HG02642 (cell line): Measurements from ENCODE around the gene KIAA0319L.
"Not testable (repeated sequence)": the region's sequence is repeated elsewhere in the genome, so short reads cannot be mapped to it uniquely, and the experiment has no call there.

ENCODE experiments used
- ATAC-seq: cut with Tn5 transposase; IDR thresholded peaks from one replicate; pipeline ENCODE4 v1.9.1; 2021; ENCODE audit warnings: mild to moderate bottlenecking; ENCODE audit not compliant: unreplicated experiment, poor library complexity

Gene KIAA0319L

GRCh38 chr1:35500439-35500838 is 56.8 kb downstream of the KIAA0319L start:
- ATAC-seq = no peak

DNA sequence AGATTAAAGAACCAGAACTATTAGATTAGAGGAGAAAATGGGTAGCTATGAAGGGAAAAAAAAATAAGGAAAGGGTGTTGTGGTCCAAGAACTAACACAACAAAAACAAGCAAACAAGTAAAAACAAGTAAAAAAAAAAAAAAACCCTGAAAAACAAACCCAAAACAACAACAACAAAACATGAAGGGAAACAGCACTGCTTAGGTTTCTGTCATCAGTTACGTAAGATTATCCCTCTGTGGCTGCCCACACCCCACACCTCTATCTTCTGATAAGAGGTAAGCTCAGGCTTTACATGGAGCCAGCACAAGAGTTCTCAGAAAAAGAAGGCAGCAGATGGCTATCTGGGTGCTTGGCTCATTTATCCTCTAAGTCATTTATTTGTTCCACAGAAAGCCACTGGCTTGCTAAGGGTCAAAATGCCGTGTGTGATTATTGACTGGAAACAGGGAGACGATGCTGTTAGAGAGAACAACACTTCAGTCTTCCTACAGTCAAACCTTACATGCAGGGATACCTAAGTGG is 57.5 kb downstream of the KIAA0319L start:
- ATAC-seq = no peak

GRCh38 chr1:35499231-35499630 is 58.0 kb downstream of the KIAA0319L start:
- no peak for ATAC-seq

DNA sequence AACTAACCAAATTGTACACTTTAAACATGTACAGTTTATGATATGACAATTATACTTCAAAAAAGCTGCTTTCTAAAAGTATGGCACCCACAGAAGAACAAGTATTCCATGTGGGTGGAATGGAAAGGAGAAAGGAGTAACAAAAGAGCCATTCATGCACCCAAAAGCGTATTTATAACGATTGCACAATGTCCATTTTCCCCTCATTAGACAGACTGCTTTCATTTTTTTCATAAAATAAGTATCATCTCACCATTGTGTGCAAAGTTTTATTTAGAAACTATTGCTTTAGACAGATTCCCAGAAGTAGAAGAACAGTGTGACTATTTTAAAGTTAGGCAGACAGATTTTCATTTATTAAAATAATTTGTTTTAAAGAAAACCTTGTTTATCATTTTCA is 59.6 kb downstream of the KIAA0319L start:
- ATAC-seq = no peak

DNA sequence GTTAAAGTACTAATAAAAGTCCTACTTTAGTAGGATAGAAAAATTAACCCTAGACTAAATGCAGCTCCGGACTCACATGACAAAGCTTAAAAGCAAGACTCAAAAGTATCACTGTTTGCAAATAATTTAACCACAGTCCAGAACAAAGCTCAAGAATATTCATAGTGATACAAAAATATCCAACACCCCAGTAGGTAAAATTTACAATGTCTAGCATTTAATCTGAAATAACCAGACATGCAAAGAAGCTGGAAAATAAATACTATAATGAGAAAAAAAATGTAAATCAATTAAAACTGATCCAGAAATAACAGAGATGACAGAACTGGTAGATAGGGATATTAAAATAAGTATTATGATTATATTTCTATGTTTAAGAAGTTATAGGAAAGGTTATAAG is 67.0 kb downstream of the KIAA0319L start:
- ATAC-seq = no peak

- ATAC-seq = no peak
Measured at GRCh38 chr1:35488336-35488735, 68.9 kb downstream of the KIAA0319L start.

DNA sequence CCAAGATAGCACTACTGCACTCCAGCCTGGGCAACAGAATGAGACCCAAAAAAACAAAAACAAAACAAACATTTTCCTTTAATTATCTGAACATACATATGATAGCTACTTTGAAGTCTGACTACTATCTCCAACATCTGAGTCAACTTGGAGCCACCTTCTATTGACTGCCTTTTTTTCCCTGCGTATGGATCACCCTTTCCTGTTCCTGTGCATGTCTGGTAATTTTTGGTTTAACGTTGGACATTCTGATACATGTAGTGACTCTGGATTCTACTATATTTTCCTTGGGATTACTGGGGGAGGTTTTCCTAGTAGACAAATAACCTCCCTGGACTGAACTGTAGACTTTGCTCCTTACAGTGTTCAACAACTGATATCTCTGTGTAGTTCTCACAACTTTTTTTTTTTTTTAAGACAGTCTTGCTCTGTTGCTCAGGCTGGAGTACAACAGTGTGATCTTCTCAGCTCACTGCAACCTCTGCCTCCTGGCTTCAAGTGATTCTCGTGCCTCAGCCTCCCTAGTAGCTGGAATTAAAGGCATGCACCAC is 70.3 kb downstream of the KIAA0319L start:
- no peak for ATAC-seq

- no peak for ATAC-seq
Measured at GRCh38 chr1:35481229-35481628, 76.0 kb downstream of the KIAA0319L start.

DNA sequence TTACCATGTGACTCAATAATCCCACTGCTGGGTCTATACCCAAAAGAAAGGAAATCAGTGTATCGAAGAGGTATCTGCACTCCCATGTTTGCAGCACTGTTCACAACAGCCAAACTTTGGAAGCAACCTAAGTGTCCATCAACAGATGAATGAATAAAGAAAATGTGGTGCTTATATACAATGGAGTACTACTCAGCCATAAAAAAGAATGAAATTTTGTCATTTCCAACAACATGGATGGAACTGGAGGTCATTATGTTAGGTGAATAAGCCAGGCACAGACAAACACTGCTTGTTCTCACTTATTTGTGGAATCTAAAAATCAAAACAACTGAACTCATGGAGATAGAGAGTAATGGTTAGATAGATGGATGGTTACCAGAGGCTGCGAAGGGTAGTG is 79.3 kb downstream of the KIAA0319L start:
- ATAC-seq = no peak

DNA sequence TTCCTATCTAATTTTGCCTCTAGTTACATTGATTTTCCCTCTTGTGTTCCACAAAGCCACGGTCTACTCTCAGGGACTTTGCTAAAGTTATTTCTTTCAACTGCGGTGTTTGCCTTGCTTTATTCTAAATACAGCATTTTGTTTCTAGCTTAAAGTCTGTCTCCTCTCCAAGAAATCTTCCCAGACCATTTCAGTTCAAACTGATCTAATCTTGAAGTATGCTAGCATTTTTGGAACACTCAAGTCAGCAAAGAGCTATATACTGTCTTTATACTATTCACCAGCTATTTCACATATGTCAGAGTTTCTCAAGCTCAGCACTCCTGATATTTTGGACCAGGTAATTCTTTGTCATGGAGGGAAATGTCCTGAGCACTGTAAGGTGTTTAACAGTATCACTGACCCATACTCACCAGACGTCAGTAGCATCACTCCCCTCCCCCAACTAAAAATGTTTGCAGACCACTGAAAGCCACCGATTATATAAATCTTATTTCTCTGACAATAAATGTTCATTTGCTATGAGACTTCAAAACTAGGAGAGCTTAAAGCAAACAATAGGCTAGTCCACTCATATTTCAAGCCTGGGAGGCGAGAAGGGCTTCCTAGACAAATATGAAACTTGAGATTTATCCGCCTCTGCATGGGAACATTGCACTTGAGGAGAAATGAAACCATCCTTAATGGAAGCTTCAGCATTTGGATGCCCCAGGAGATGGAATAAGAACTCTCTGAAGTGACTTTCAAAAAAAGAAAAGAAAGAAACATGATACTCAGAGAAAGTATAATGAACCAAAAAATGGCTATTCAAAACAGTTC is 81.1 kb downstream of the KIAA0319L start:
- ATAC-seq = no peak

GRCh38 chr1:35475356-35475755 is 81.8 kb downstream of the KIAA0319L start:
- ATAC-seq = no peak

GRCh38 chr1:35473216-35473615 is 84.0 kb downstream of the KIAA0319L start:
- ATAC-seq = not testable (repeated sequence)

GRCh38 chr1:35470977-35471613 is 86.1 kb downstream of the KIAA0319L start:
- no peak for ATAC-seq

DNA sequence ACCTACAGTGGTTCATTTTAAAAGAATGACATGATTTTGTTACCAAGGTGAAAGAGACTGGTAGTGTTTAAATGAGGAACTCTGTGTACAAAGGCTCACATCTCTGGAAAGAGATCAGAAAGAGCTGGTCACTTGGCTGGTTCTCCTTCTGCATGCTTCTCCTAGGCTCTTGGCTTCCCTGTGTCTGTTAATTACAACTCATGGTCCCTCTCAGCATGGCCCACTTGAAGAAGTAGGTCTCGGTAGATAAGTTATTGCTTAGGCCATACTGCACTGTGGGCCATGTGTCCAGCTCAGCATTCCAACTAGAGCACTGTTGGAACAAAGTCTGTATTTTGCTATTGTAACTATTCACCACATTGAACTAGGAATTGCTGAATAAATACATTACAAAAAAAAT is 91.1 kb downstream of the KIAA0319L start:
- no peak for ATAC-seq

GRCh38 chr1:35463749-35464148 is 93.5 kb downstream of the KIAA0319L start:
- not testable (repeated sequence) for ATAC-seq

DNA sequence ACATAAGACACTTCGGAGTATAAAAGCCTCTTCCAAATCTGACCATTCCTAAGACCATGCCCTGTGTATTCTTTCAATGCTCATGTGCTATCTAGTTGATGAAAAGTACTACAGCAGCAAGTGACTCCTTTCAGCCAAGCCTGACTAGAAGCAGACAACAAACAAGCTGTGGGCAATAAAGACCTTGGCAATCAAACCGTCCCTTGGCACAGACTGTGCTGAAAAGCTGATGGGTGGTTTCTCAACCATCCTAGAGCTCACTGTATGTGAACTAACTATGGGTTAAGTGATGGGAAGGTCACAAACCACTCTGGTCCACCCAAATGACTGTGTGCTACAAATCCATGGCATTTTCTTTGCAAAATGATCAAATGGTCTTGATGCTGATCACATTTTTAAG is 94.0 kb downstream of the KIAA0319L start:
- ATAC-seq = no peak

DNA sequence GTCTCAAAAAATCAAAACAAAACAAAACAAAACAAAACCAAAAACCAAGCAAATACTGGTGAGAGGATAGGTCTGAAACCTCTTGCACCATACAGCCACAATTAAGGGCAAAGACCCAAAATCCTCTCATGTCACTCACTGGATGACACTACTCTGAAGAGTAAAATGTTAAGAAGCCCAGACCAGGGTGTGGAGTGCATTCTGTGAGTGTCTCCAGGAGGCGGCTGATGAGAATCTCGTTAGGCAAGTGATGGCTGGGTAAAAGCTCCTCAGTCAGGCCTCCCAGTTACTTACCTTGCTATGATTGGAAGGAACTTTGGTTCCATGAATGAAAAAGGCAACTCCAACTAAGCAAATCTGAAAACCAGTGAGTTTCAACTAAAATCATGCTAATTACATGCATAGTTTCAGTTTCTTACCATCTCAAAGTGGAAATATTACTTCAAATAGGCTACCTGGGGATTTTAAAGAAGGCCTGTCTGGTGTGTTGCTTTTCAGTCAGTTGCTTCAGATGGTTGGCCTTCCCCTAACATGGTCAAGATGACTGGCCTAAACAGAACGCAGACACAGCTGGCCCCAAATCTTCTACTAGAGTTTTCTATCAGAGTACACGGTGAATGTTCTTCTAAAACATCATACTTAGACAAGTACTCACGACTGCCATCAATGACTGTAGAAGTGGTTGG is 95.1 kb downstream of the KIAA0319L start:
- ATAC-seq = no peak

DNA sequence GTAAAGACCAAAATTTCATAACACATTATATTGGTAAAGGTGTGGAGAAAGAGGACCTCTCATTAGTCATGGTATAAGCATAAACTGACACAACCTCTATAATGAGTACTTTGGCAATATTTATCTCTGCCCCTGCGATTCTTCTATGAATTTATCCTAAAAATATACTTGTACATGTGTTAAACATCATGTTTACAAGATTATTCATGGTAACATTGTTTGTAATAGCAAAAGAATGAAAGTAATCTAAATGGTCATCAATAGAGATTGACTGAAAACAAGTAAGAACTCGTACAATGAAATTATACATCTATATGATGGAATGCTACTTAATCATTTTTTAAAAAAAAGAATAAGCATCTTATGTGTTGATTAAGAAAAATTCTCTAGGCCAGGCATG is 96.4 kb downstream of the KIAA0319L start:
- ATAC-seq = no peak

- ATAC-seq = no peak
Measured at GRCh38 chr1:35454616-35455015, 102.6 kb downstream of the KIAA0319L start.

DNA sequence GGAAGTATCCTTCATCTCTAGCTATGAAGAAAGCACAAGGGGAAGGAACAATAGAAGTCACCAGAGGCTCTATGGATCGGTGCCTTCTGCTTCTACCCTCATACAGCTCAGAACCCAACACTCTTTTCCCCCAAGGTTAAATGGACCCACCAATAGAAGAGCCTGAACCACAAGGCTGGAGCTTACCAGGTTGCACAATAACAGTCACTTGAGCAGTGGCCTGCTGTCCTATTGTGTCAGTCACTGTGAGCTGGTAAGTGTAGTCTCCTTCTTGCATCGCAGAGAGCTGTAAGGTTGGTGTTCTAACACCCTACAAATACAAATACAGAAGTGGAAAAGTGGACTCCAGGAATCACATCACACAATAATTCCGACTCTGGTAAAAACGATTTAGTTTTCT is 103.0 kb downstream of the KIAA0319L start:
- no peak for ATAC-seq

DNA sequence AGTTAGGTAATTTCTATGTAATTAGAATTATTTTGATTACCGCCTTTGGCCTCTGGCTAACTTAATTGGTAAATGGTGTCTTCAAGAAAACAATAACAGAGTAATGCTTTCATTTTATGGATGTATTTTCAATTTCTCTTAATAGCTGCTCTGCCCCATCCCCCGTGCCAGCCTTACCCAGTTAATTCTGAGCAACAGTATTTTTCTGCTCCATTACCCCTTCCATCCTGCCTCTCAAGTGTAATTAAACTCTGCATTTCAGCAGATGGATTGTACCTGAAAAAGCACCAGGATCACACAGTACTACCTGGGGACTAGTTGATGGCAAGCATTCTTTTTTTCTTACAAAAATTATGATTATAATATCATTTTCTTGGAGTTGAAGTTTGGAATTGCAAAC is 104.2 kb downstream of the KIAA0319L start:
- ATAC-seq = no peak
